CD14-positive monocyte (primary cell): Measurements from ENCODE around the gene TGM4. TPM values are rescaled to one million over a fixed set of nuclear protein-coding genes. Genes with fewer than 3 reads are reported as not detected.

Source experiments
- DNase-seq, 3 donors: peaks; one replicate each; pipeline ENCODE4 v3.0.0-alpha.2; 2011 to 2022
- H2AFZ ChIP-seq: 2 replicates; pipeline ENCODE4 v1.6.0; 2012; ENCODE audit warnings: mild to moderate bottlenecking, low read depth, low read length, inconsistent platforms; ENCODE audit not compliant: insufficient read depth, poor library complexity, severe bottlenecking
- H3K27ac ChIP-seq, 2 donors: 1 replicate in 1 of 2; 2 replicates in 1 of 2; pipeline ENCODE4 v1.5.1; 2012 to 2013; ENCODE audit warnings: low read length in 2 of 2, control low read depth in 1 of 2, inconsistent platforms in 1 of 2, low read depth in 1 of 2, mild to moderate bottlenecking in 1 of 2
- H3K27me3 ChIP-seq, 2 donors: one replicate each; pipeline versions ENCODE4 v1.6.0 to v1.6.1; 2011 to 2013; ENCODE audit warnings: low read length in 2 of 2; ENCODE audit not compliant: control insufficient read depth in 2 of 2, insufficient read depth in 2 of 2
- H3K36me3 ChIP-seq, 2 donors: replicated peaks in 1 of 2; 1 replicate in 1 of 2; 2 replicates in 1 of 2; pipeline versions ENCODE4 v1.5.1 to v1.6.1; 2012 to 2013; ENCODE audit warnings: low read length in 2 of 2, control low read depth in 1 of 2, inconsistent platforms in 1 of 2, mild to moderate bottlenecking in 1 of 2; ENCODE audit not compliant: insufficient read depth in 2 of 2, control insufficient read depth in 1 of 2
- H3K4me1 ChIP-seq, 2 donors: 1 replicate in 1 of 2; 2 replicates in 1 of 2; pipeline versions ENCODE4 v1.5.1 to v1.6.1; 2012 to 2013; ENCODE audit warnings: low read length in 2 of 2, control low read depth in 1 of 2, inconsistent platforms in 1 of 2, mild to moderate bottlenecking in 1 of 2, moderate library complexity in 1 of 2; ENCODE audit not compliant: insufficient read depth in 2 of 2, control insufficient read depth in 1 of 2
- H3K4me2 ChIP-seq: replicated peaks from 2 replicates; pipeline ENCODE3; 2012; ENCODE audit warnings: low read length, moderate library complexity, mild to moderate bottlenecking; ENCODE audit not compliant: poor library complexity, severe bottlenecking; ENCODE audit errors: extremely low read depth
- H3K4me3 ChIP-seq, 3 experiments: fragments of 200-600 bp in 1 of 3; sonication (generic) in 1 of 3; replicated peaks in 1 of 3; 1 replicate in 2 of 3; 2 replicates in 1 of 3; pipeline ENCODE4 v1.5.1; 2011 to 2013; ENCODE audit warnings: low read length in 3 of 3, mild to moderate bottlenecking in 3 of 3, control low read depth in 2 of 3, low read depth in 2 of 3, inconsistent platforms in 1 of 3, moderate library complexity in 1 of 3
- H3K79me2 ChIP-seq: 2 replicates; pipeline ENCODE4 v1.6.0; 2012; ENCODE audit warnings: mild to moderate bottlenecking, control low read depth, inconsistent platforms, low read length, moderate library complexity; ENCODE audit not compliant: insufficient read depth
- H3K9ac ChIP-seq: 2 replicates; pipeline ENCODE4 v1.6.0; 2017; ENCODE audit warnings: low read length, mild to moderate bottlenecking; ENCODE audit not compliant: insufficient read depth, poor library complexity, severe bottlenecking
- H3K9me3 ChIP-seq, 2 donors: replicated peaks in 1 of 2; 1 replicate in 1 of 2; 2 replicates in 1 of 2; pipeline versions ENCODE4 v1.5.1 to v1.6.1; 2012 to 2013; ENCODE audit warnings: low read length in 2 of 2, control low read depth in 1 of 2; ENCODE audit not compliant: control insufficient read depth in 1 of 2, insufficient read depth in 1 of 2
- H4K20me1 ChIP-seq: 2 replicates; pipeline ENCODE4 v1.6.0; 2012; ENCODE audit warnings: mild to moderate bottlenecking, low read length, control low read depth, moderate library complexity; ENCODE audit not compliant: insufficient read depth
- H3K27ac Mint-ChIP-seq, 7 donors: one replicate each; pipeline ENCODE4 v1.8.0; 2020; ENCODE audit warnings: mild to moderate bottlenecking in 7 of 7, mixed read lengths in 7 of 7, moderate library complexity in 6 of 7, inconsistent platforms in 2 of 7
- H3K27me3 Mint-ChIP-seq, 3 donors: one replicate each; pipeline ENCODE4 v1.8.0; 2021 to 2022; ENCODE audit warnings: low read depth in 3 of 3, mild to moderate bottlenecking in 3 of 3, mixed read lengths in 3 of 3, moderate library complexity in 3 of 3, inconsistent platforms in 1 of 3
- H3K36me3 Mint-ChIP-seq, 2 donors: one replicate each; pipeline ENCODE4 v1.8.0; 2020; ENCODE audit warnings: mixed read lengths in 2 of 2, inconsistent platforms in 1 of 2, mild to moderate bottlenecking in 1 of 2
- H3K4me1 Mint-ChIP-seq: one replicate; pipeline ENCODE4 v1.8.0; 2020; ENCODE audit warnings: mild to moderate bottlenecking, mixed read lengths
- H3K4me3 Mint-ChIP-seq, 2 donors: one replicate each; pipeline ENCODE4 v1.8.0; 2020; ENCODE audit warnings: mild to moderate bottlenecking in 2 of 2, mixed read lengths in 2 of 2, moderate library complexity in 1 of 2
- H3K9me3 Mint-ChIP-seq, 7 donors: one replicate each; pipeline ENCODE4 v1.8.0; 2020 to 2022; ENCODE audit warnings: mixed read lengths in 7 of 7, mild to moderate bottlenecking in 6 of 7, moderate library complexity in 6 of 7, inconsistent platforms in 2 of 7
- WGBS: methylation state at CpG from one replicate; pipeline ENCODE4 v1.1.5; 2013; ENCODE audit warnings: missing lambda C conversion rate; ENCODE audit not compliant: insufficient coverage; 5-methylcytosine and 5-hydroxymethylcytosine counted together
- intact Hi-C, 2 donors: fragments of 100-400 bp; cut with micrococcal nuclease; formaldehyde crosslinking; loops; one replicate each; pipeline versions ENCODE4 v1.15.0 to v1.15.1; 2023
- polyA plus RNA-seq, 3 donors: library from polyadenylated mRNA; depleted of rRNA in 1 of 3; unstranded in 2 of 3; stranded (reverse) in 1 of 3; fragments of 300-500 nt in 2 of 3; fragments of >200 nt in 1 of 3; fragmentation: Illumina TruSeq in 2 of 3; gene quantifications; 1 replicate in 2 of 3; 2 replicates in 1 of 3; pipeline ENCODE4 v1.2.3, GENCODE V29; 2012 to 2021
- TF ChIP-seq, protein P1 (sequence below): fragments of 200-600 bp; IDR thresholded peaks from one replicate; pipeline ENCODE4 v1.8.0; 2022; ENCODE audit warnings: antibody characterized with exemption, mild to moderate bottlenecking

TGM4 gene
- polyA plus RNA-seq, 3 donors: 0.04 TPM; not detected in 2

DNA sequence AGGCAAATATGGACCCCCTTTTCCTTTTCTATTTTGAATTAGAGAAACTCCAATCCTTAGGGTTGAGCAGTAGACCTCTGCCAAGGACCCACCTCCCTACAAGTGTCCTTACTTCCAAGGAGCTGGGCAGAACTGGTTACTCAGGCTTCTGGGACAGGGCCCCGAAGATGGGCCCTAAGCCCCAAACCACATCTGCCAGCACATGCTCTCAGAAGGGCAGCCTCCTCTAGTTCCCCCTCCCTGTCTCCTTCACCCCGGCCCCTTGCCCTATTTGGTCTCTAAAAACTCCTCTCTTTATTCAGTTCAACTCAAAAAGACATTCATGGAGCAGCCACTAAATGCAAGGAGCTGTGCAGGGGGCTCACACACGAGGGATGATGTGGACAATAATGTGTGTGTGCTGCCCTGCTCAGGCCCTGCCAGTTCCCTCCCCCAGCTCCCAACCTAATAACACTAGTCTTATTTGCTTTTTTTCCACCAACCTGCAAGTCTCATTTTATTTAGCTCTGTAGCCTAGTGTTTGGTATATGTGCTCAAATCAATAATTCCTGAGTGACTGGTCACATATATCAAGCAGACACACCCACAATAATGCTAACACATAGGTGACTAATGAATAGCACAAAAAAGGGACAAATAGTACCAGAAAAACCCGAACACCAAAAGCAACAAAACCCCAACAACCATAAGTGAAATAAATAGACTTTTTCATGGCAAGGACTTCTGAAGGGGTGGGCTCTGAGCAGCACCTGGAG, 89.3 kb downstream of the TGM4 start:
- Histone ChIP-seq H3K79me2 (peaks cover 99% of the 10 kb centered on the region), H3K9me3 (no peaks in the 10 kb centered on the region), H4K20me1 (peaks cover 98% of the 10 kb centered on the region), H2AFZ (no peak overlapping the region), H3K4me3 (no peak overlapping the region), H3K27ac (peak overlapping the region in 1 of 2 donors; percentile 9), H3K27me3 (no peaks in the 10 kb centered on the region), H3K9ac (no peak overlapping the region), H3K4me2 (no peak overlapping the region), H3K36me3 (peaks cover 5 to 9% of the 10 kb centered on the region in 2 donors), H3K4me1 (peaks cover 57 to 79% of the 10 kb centered on the region in 2 donors)
- intact Hi-C loops: no loop called here
- TF ChIP-seq, protein P1, sequence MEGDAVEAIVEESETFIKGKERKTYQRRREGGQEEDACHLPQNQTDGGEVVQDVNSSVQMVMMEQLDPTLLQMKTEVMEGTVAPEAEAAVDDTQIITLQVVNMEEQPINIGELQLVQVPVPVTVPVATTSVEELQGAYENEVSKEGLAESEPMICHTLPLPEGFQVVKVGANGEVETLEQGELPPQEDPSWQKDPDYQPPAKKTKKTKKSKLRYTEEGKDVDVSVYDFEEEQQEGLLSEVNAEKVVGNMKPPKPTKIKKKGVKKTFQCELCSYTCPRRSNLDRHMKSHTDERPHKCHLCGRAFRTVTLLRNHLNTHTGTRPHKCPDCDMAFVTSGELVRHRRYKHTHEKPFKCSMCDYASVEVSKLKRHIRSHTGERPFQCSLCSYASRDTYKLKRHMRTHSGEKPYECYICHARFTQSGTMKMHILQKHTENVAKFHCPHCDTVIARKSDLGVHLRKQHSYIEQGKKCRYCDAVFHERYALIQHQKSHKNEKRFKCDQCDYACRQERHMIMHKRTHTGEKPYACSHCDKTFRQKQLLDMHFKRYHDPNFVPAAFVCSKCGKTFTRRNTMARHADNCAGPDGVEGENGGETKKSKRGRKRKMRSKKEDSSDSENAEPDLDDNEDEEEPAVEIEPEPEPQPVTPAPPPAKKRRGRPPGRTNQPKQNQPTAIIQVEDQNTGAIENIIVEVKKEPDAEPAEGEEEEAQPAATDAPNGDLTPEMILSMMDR: no peak
- peaks cover 8 to 14% of the 10 kb centered on the region in 2 donors for H3K36me3 Mint-ChIP-seq
- H3K4me3 Mint-ChIP-seq: no peak overlapping the region
- no peaks in the 10 kb centered on the region for H3K9me3 Mint-ChIP-seq
- peak overlapping the region in 2 of 7 donors; percentile 3 to 58 for H3K27ac Mint-ChIP-seq
- WGBS: 67% methylated on average over 1 of the region's 4 CpGs
- H3K4me1 Mint-ChIP-seq: peaks cover 78% of the 10 kb centered on the region
- peaks cover 0 to 2% (median 0%) of the 10 kb centered on the region in 3 donors for H3K27me3 Mint-ChIP-seq
- no peak for DNase-seq

Other genes with a start within 250 kb of the TGM4 start
- gene ZNF197, start 249.6 kb upstream of the TGM4 start, polyA plus RNA-seq: 1 to 10 TPM; 1.2 to 3.6 (median 2.1) TPM
- gene ZNF35, start 225.9 kb upstream of the TGM4 start, polyA plus RNA-seq: 1 to 10 TPM; 1.2 to 2.5 (median 2.5) TPM
- under 1 TPM; 0.20 to 0.28 (median 0.23) TPM for gene ZNF502, start 161.9 kb upstream of the TGM4 start, polyA plus RNA-seq
- gene ZNF501, start 145.0 kb upstream of the TGM4 start, polyA plus RNA-seq: under 1 TPM; 0.08 to 0.59 (median 0.35) TPM
- gene KIAA1143, start 113.0 kb upstream of the TGM4 start, polyA plus RNA-seq: 10 to 100 TPM in 2 of 3 donors, 1 to 10 TPM in 1; 2.4 to 26.4 (median 19.1) TPM
- gene KIF15, start 112.8 kb upstream of the TGM4 start, polyA plus RNA-seq: under 1 TPM in 2 of 3 donors, not detected in 1; 0.15 to 0.16 TPM
- 10 to 100 TPM; 16.2 to 31.2 (median 27.5) TPM for gene TMEM42, start 12.7 kb upstream of the TGM4 start, polyA plus RNA-seq
- gene ZDHHC3, start 101.6 kb downstream of the TGM4 start, polyA plus RNA-seq: 10 to 100 TPM; 52.1 to 72.6 (median 61.3) TPM
- gene EXOSC7, start 101.6 kb downstream of the TGM4 start, polyA plus RNA-seq: 10 to 100 TPM; 16.8 to 23.9 (median 18.8) TPM
- 10 to 100 TPM in 2 of 3 donors, 1 to 10 TPM in 1; 3.9 to 22.7 (median 14.5) TPM for gene CLEC3B, start 151.7 kb downstream of the TGM4 start, polyA plus RNA-seq